K562 (cell line): Measurements from ENCODE around the gene FAM120C.

Experiments
- CTCF ChIP-seq, 3 experiments: IDR thresholded peaks in 2 of 3; conservative IDR thresholded peaks in 1 of 3; 2 replicates each; pipeline ENCODE4 v1.5.1; 2011 to 2012; ENCODE audit warnings: low read length in 3 of 3, mild to moderate bottlenecking in 3 of 3, control low read depth in 2 of 3, improper control_type of control experiment in 1 of 3, inconsistent platforms in 1 of 3, low read depth in 1 of 3, mixed read lengths in 1 of 3, moderate library complexity in 1 of 3; ENCODE audit not compliant: insufficient read depth in 2 of 3
- FOXA1 ChIP-seq: fragments of 450-650 bp; IDR thresholded peaks from 2 replicates; pipeline ENCODE4 v1.6.1; 2016; ENCODE audit warnings: mild to moderate bottlenecking, borderline replicate concordance
- THAP7 ChIP-seq: fragments of 250-450 bp; sonication (Bioruptor Pico); IDR thresholded peaks from 2 replicates; pipeline ENCODE4 v1.5.0; 2021

- TF ChIP-seq CTCF (IDR thresholded peaks at IDR 0.05 in 2 of 3, conservative IDR thresholded peaks at IDR 0.05 in 1 of 3; ENCODE audit: insufficient read depth in 2 of 3, low read depth in 1 of 3, low read length in 3 of 3) (no peak), THAP7 (CRISPR knock-in tag) (no peak), FOXA1 (no peak)
Observed at GRCh38 chrX:54157561-54157960, 25.5 kb downstream of the FAM120C start.
